ENCODE results near the gene SH3BP4. TPM values are rescaled to one million over a fixed set of nuclear protein-coding genes. Genes with fewer than 3 reads are reported as not detected.

SH3BP4 gene
- total RNA-seq, 1 experiment from 2014 or later, result 53.3 TPM

DNA sequence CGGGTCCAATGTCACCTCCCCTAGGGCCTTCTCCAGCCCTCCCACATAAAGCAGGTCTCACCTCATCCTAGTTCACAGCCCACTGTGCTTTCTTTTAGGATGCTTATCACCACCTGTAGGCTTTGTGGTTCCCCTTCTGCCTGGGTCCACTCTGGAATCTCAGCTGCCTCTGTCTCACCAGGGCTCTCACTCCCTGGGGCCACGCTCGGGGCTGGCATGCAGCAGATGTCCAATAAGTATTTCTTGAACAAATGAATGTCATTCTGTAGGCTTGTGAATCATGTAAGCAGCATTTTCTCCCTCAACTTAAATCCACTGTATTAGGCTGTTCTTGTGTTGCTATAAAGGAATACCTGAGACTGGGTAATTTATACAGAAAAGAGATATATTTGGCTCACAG, 4.3 kb upstream of the SH3BP4 start:
- no peak for DNase-seq (ENCODE audit: low read depth)

DNA sequence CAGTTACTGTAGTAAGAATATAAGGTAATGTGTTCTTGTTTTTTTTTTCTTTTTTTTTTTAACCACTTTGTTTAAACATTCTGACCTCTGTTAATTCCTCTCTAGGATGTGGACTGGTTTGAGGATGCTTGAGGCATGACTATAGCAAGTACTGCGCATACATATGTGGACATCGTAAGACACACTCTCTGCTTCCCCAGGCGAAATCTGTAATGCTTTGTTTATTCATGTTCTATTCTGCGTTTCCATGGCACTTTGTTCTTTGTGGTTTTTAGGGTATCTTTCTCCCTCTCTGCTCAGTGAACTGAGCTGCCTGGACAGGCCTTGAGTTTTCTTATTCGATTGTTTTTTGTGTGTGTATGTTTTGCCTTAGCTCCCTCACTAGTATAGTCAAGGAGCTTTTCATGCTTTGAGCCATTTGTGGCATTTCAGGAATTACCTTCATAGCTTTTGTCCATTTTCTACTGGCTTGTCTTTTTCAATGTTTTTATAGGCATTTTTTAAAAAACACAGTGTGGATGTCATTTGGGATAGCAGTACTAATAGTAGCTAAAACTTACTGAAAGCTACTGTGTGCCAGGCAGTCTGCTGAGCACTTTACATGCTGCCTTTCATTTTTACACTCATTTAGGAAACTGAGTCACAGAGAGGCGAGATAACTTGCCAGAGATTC, 1.9 kb upstream of the SH3BP4 start:
- peak; percentile 98 for DNase-seq (ENCODE audit: low read depth)

DNA sequence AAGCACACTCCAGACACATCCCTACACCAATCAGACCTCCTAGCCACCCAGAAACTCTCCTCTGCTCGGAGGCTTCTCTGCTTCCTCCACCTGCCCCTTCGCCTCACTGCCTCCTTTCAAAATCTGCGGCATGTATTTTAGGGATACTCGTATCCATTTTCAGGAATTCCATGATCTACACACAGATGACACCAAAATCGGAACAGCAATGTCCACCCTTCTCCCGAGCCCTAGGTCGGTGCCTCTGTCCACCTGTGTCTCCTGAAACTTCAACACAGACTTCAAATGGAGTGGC, 1.4 kb upstream of the SH3BP4 start:
- no peak for DNase-seq (ENCODE audit: low read depth)

DNA sequence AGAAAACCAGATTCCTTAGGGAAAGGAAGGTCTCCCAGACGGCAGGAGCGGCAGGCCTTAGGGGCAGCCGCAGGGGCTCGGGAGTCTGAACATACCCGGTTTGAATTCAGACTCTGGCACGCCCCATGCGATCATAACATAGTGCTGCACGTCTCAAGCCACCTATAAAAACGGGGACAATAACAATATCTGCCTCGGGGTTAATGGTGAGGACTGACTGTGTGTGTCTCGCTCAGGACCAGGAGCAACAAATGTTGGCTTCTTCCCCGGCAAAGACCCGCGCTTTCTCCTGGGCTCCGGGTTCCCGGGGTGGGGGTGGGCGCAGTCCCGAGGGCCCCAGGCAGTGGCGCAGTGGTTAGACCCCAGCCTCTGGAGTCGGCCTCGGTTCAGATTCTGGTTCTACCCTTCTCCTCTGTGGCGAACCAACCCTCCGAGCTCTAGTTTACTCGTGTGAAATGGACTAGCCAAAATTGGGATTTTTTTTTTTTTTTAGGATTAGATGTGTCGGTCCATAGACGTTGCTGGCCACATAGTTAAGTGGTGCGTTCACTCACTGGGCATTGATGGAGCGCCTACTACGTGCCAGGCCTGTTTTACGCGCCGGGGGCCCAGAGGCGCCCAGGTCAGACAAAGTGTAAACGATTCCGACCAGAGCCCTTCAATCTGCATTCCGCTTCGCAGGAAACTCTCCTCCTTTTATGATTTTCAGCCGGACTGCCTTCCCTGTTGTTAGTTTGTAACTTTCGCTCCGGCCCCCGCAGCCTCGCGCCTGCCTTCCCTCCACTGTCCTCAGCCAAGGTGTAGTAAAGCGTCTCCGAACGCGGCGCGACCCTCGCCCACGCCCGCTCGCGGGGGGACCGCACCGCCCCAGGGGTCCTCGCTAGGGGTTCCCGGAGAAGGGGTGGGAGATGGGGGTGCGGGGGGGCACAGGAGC, 820 bp upstream of the SH3BP4 start:
- peak; percentile 42 for DNase-seq (ENCODE audit: low read depth)

DNA sequence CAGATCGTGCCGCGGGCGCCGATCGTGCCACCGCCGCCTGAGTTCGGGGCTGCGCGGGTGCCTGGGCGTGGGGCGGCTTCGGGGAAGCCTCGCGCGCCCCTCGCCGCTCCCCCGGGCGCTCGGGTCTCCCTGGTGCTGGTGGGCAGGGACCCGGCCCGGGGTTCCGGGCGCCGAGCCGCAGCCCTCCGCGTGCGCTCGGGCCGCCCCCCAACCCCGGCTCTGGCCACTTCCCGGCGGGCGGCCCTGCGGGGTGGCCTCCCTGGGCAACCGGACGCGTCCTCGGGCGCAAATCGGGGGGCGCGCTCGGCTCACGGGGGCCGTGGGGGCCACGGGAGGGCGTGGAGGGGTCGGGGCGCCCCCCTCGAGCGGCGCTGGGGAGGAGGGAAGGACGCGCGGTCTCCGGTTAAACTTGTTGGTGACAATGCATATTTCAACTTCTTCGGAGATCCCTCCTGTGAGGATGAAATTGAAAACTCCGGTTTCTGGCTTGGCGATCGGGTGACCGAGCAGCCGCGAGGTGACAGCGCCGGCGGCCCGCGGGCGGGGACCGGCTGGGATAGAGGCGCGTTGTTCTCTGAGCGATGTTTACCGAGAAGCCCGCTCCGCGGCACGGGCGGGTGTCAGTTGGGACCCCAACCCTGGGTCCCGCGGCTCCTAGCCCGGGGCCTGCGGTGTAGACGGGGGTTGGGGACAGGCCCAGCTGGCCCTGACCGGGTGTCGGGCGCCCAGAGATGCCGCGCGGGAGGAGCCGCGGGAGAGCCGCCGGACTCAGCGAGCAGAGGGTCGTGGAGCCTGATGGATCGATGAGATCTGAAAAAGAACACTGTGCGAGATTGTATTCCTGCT, 676 bp downstream of the SH3BP4 start:
- DNase-seq (ENCODE audit: low read depth), result no peak

DNA sequence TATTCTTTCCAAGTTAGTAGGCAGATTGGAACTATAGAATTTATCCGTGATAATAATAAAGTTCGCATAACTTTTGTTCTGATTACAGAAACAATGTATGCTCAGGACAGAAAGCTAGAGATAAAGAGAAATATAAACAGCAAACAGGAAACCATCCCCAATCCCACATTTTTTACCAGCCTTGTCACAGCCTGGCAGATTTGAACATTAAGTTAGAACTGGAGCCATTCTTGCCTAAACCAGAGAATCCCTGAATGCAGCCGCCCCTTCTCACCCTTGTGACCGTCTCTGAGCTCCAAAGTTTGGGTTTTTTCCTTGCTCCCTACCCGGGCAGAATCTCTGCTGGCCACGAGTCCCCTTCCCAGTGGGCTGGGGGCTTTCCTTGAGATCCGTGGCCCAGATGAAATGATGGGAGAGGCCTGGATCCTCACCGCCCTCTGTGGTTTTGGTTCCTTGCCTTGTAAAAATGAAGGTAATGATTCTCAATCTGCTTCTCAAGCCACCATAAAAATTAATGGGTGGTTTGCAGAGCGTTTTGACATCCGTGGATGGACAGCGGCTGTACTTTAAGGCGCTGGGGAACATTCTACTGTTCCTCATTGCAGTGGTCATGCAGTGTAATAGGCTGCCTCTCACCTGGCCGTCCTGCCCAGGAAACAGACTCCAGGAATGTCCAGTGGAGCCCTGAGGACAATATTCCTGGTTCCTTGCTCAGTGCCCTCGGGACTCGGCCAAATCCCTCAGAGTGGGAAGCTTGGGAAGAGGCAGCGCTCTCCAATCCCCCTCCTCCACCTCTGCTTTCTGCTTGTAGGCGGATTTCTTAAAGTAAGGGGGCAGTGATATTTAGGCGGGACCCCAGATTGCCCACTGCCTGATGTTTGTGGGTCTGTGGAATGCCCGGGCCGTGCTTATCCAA, 1.6 kb downstream of the SH3BP4 start:
- peak; percentile 35 for DNase-seq (ENCODE audit: low read depth)

DNA sequence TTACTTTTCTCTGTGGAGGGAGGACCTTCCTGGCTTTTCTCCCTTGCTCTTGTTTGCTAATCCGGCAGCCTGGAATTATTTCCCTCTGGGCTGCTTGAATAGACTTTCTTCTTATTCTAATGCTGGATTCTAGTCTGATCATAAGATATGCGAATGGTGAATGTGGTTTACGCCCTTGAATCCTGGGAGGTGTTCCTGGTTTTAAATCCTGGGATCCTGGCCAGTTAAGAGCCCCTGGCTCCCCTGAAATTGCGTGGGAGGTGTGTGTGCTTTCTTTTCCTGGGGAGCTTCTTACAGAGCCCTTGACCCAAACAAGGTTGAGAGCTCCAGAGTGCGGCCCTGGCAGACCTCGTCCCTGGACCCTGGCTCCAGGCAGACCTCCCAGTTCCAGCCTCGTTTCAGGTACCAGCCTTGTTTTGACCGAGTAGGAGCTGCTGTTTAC, 2.8 kb downstream of the SH3BP4 start:
- no peak for DNase-seq (ENCODE audit: low read depth)

DNA sequence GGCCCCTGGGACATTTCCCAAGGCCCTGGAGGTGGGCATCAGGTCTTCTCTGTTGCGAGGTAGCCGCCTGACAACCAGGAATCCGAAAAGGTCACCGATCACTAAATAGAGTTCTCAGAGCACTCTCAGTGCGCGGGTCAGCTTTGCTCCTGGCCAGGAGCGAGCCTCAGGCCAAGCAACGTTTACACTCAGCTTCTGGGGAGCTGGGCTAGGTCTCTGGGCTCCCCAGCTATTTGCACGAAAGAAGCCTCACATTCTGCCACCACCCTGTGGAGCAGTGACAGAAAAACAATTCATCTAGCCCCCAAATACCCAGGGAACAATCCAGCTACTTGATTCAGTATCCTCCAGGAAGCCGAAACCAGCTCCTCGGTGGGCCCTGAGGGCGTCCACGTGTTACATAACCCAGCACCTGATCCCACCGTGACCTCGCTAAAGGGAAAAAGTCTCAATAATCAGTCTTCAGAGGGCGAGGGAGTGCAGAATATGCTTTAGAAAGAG, 3.3 kb downstream of the SH3BP4 start:
- no peak for DNase-seq (ENCODE audit: low read depth)

DNA sequence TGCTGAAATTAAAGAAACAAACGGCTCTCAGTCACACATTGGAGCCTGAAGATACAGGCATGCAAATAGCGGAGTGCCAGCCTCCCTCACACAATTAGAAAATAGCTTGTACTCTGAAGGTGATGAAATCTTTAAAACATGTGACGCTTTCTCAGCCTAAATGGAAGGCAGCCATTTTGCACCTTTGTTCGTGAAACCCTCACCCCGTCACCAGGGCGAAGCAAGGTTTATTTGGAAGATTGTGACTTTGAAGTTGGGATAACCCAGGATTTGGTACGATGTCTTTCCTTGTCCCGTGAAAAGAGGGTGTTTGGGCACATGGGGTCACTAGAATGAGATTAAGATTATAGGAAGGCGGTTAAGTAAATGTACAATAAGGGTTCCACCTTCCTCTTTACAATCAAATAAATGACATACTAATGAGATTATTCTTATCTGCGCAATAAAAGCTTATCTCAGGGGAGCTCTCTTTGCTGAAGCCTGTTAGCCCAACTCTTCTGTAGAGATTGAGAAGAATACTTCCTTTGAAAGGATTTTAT, 4.2 kb downstream of the SH3BP4 start:
- no peak for DNase-seq (ENCODE audit: low read depth)

DNA sequence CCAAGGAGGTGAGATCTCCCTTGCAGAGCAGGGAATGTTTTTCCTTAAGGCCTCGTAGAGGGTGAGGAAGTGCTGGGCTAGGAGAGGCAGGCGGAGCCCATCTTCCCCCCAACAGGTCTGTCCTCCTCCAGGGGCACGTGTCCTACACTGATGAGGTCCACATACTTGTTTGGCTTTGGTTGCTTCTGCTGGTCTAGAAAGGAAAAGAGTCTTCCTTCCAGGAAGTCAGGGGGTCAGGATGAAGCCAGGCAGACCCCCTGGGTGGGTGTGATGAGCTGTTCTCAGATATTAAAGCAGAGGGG, 6.0 kb downstream of the SH3BP4 start:
- DNase-seq (ENCODE audit: low read depth), result no peak

DNA sequence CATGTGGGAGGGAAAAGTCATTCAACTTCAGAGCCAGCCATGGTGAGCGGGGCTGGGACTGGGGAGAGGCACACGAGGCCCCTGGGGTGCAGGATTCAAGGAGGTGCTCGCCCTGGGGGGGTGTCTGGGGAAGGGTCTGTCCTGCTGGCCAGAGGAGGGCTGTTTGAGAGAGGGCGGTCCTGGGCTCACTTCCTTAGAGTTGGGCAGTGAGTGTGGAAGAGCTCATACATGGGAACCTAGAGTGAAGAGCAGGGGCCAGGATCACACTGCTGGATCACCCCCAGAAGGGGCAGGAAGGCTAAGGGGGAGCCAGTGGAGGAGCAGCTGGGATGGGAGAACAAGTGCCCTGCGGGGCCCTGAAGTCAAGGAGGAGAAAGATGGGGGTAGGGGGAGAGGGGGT, 6.5 kb downstream of the SH3BP4 start:
- DNase-seq (ENCODE audit: low read depth), result no peak

DNA sequence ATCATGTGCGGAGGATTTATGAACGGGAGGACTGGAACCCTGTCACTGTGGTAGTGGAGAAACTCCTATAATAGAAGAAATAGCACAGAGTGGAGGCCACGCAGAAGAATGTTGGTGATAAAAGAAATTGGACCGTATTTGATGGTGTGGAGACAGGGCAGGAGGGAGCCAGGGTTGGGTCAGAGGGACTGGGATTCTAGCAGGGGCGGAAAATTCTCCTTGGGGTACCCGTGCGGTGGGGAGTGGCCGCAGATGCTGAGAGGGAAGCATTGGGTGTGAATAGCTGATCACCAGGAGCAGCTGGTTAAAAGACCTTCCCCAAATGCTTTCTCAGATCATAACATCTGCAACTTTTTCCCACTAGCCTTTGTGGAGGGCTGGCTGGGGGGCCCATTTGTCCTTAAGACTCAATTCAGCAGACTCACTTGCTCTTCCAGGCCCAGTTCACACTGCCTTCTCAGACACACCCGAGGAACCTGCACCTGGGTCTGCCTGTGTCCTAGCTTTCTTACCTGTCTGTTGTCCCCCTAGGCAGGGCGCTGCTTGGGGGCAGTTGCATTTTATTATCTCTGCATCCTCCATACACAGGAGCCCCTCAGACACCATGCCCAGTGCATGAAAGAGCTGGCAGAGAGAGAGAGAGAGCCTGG, 7.1 kb downstream of the SH3BP4 start:
- DNase-seq (ENCODE audit: low read depth), result no peak

DNA sequence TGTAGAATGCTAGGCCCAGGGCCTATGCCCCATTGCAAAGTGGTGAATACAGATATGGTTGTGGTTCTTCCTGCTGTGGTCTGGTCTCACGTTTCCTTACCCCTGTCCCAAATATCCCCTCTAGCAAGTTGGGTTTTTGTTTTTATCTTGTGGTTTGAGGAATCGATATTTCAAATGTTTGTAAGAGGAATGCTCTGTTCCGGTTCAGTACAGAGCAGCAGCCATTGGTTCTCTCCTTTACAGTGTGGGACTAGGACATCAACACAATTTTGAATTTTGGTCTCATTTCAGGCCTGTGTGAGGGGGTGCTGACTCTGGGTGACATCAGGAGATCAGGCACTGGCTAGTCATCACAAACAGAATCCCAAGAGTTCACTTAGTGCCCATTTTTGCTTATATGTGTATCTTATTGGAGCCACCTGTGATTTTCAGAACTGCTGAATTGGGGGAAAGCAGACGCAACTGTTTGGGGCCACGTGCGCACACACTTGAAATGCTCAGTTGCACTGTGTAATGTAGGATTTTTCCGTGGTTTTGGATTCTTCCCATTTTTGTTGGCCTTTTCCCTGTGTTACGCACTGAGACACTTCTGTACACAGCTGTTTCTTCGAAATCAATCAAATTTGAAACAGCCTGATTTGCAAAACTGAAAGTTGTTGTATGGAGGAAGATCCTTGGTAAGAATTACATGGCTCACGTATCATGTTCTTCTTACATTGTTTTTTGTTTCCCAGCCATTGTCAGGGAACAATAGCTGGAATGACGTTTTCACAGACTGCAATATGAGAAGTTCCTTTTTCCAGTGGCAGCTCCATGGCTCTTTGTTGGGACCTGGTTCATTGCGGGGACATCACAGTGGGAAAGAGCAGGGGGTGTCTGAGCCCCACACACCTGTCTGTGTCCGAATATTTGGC, 8.6 kb downstream of the SH3BP4 start:
- peak; percentile 71 for DNase-seq (ENCODE audit: low read depth)

DNA sequence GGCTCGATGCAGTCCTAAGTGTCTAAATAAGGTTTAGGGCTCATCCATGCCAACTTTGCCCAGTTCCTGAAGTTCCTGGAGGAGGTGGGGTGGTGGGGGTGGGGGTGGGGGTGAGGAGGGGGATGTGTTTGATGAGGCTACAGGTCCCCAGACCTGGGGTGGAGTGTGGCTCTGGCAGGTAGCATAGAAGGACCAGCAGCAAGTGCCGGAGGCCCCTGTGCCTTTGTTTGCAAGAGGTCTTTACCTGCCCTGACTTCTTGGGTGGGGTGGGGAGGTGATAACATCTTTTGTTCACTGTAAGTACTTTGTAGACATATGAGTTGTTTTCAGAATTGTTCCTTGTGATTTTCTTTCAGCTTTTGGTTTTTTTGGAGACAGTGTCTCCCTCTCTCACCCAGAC, 10.0 kb downstream of the SH3BP4 start:
- DNase-seq (ENCODE audit: low read depth), result no peak

DNA sequence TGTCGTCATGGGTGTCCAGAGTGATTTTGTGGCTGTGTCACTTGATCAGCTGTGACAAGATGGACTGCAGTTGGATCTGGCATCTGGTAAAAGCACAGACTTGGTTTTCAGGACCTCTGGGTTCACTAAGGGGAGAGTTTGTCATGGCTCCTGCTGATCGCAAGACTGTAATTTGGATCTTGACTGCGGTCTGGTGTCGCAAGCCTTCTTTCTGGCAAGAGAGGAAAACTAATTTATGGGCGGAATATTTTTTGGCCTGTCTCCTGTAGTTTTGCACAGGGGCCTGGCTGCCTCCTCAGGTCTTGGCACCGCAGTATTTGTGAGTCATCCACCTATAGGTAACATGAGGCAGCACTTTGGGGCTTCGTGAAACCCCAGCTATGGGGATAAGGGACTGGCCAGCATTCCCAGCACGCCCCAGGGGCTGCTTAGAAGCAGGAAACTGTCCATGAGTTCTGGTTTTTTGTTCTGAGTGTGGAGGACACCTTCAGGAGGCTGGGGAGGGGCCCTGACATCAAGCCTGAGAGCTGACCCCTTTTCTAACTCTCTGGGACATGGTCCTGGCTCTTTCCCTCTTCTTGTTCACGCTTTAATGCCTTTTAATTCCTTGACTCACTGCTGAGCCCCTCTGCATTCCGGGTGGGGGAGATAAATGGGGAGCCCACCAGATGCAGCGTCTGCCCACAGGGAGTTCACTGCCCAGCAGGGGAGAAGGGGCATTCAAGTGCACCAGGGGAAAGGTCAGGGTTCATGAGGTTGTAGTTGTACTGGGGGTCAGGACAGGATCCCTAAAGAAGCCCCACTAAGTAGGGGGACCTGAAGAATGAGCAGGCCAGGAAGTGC, 12.2 kb downstream of the SH3BP4 start:
- DNase-seq (ENCODE audit: low read depth), result no peak

DNA sequence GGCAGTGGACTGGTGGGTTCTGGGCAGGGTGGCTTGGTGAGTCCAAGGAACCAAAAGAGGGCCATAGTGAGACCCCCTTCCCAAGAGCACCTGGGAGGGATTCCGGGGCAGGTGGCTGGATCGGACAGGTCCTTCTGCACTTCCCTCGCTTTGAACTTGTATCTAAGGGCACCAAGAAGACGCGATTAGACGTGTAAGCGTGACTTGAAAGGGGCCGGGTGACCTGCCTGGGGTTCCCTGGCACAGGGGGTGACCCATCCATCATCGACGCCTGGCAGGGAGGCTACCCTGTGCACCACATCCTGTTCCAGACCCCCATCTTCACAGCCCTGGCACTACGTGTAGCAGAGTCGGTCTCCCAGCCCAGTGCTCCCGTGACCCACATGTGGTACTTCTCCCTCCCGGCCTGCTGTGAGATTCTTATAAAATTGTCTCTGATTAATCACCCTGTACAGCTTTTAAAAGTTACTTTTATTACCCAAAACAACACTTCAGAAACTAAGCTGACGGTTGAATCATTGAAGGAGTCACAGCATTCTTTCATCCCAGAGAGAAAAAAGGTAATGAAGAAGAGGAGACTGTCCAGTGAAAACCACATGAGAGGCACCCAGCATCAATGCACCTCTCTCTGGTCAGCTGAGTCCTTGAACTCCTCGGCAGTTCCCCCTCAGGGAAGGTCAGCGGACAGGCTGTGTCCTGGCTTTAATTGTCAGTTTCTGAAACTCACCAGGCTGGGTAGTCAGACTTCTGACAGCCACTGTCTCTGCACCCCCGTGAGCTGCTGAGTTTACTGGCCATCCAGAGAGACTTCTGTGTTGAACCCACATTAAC, 13.0 kb downstream of the SH3BP4 start:
- no peak for DNase-seq (ENCODE audit: low read depth)

DNA sequence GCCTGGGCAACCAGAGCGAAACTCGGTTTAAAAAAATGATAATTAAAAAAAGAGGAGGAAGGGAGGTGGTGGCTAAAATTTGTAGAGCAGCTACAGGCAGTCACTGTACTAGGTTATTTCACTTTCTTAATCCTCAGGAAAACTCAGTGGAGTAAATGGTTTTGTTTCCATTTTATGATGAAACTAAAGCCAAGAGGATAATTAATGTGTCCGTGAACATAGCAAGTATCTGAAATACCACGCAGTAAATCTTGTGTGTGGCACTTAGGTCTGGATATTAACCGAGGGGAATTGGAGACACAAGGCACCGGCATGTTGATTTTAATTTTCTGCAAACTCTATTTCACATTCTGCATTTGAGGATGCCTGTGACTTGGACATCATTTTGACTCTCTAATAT, 14.5 kb downstream of the SH3BP4 start:
- DNase-seq (ENCODE audit: low read depth), result no peak

Measured in LHCN-M2 (cell line).